CD4-positive, CD25-positive, alpha-beta regulatory T cell (primary cell): ENCODE measurements around the gene CNNM4. TPM values are rescaled to one million over a fixed set of nuclear protein-coding genes. Genes with fewer than 3 reads are reported as not detected.
A peak's percentile ranks its signal among the peaks of the same experiment; 100 is the strongest.

Source experiments
- ATAC-seq, 2 donors: fragments of 150-1000 bp; cut with Tn5 transposase; one replicate each; pipeline ENCODE4 v1.10.0; 2021; ENCODE audit warnings: low read depth in 2 of 2, moderate number of reproducible peaks in 2 of 2, moderate library complexity in 1 of 2
- DNase-seq, 3 donors: peaks; one replicate each; pipeline versions ENCODE4 v3.0.0 to v3.0.0-alpha.2; 2012 to 2022; ENCODE audit warnings: mixed read lengths in 1 of 3
- H3K27ac ChIP-seq: one replicate; pipeline ENCODE4 v1.7.0; 2013; ENCODE audit warnings: mild to moderate bottlenecking, low read length; ENCODE audit not compliant: insufficient read depth, poor library complexity, severe bottlenecking
- H3K27me3 ChIP-seq: one replicate; pipeline ENCODE4 v1.7.0; 2013; ENCODE audit warnings: low read length; ENCODE audit not compliant: control insufficient read depth, insufficient read depth
- H3K36me3 ChIP-seq: one replicate; pipeline ENCODE4 v1.7.0; 2013; ENCODE audit warnings: mild to moderate bottlenecking, low read length, moderate library complexity; ENCODE audit not compliant: control insufficient read depth, insufficient read depth
- H3K4me1 ChIP-seq: 2 replicates; pipeline ENCODE4 v1.7.0; 2013; ENCODE audit warnings: mild to moderate bottlenecking, low read length; ENCODE audit not compliant: insufficient read depth, control insufficient read depth, poor library complexity, severe bottlenecking
- H3K4me3 ChIP-seq: one replicate; pipeline ENCODE4 v1.7.0; 2013; ENCODE audit warnings: low read depth, mild to moderate bottlenecking, low read length, moderate library complexity
- H3K9me3 ChIP-seq, 2 experiments: 1 replicate in 1 of 2; 2 replicates in 1 of 2; pipeline ENCODE4 v1.7.0; 2013; ENCODE audit warnings: low read length in 2 of 2, mild to moderate bottlenecking in 1 of 2, moderate library complexity in 1 of 2; ENCODE audit not compliant: control insufficient read depth in 2 of 2
- H3K27ac Mint-ChIP-seq, 3 donors: one replicate each; pipeline ENCODE4 v1.8.0; 2020 to 2022; ENCODE audit warnings: mild to moderate bottlenecking in 3 of 3, mixed read lengths in 3 of 3, moderate library complexity in 2 of 3
- H3K27me3 Mint-ChIP-seq: one replicate; pipeline ENCODE4 v1.8.0; 2022; ENCODE audit warnings: mild to moderate bottlenecking, mixed read lengths
- H3K36me3 Mint-ChIP-seq: one replicate; pipeline ENCODE4 v1.8.0; 2020; ENCODE audit warnings: mixed read lengths
- H3K4me1 Mint-ChIP-seq, 4 donors: one replicate each; pipeline ENCODE4 v1.8.0; 2020 to 2022; ENCODE audit warnings: mixed read lengths in 4 of 4, mild to moderate bottlenecking in 1 of 4
- H3K4me3 Mint-ChIP-seq, 4 donors: one replicate each; pipeline ENCODE4 v1.8.0; 2020 to 2022; ENCODE audit warnings: mild to moderate bottlenecking in 4 of 4, mixed read lengths in 4 of 4, moderate library complexity in 3 of 4
- H3K9me3 Mint-ChIP-seq, 7 donors: one replicate each; pipeline ENCODE4 v1.8.0; 2020 to 2022; ENCODE audit warnings: mixed read lengths in 7 of 7, mild to moderate bottlenecking in 3 of 7, moderate library complexity in 2 of 7
- polyA plus RNA-seq, 4 donors: library from polyadenylated mRNA; unstranded; fragments of 300-500 nt; fragmentation: Illumina TruSeq; gene quantifications; one replicate each; pipeline ENCODE4 v1.2.3, GENCODE V29; 2021
- total RNA-seq: library from RNA; stranded (reverse); gene quantifications from one replicate; pipeline ENCODE4 v1.2.3, GENCODE V29; 2022

Gene CNNM4
- total and polyA plus RNA-seq, 5 donors from 2014 or later, result 0.98 to 11.2 (median 3.1) TPM

- Histone ChIP-seq H3K4me1 (peaks cover 44% of the 10 kb centered on the region), H3K36me3 (no peaks in the 10 kb centered on the region), H3K27me3 (no peaks in the 10 kb centered on the region), H3K9me3 (no peaks in the 10 kb centered on the region), H3K4me3 (no peak overlapping the region), H3K27ac (peak overlapping the region; percentile 75)
- ATAC-seq, result no peak
- H3K4me3 Mint-ChIP-seq, result peak overlapping the region; percentile 88 to 95 (median 90)
- H3K27me3 Mint-ChIP-seq, result peaks cover 4% of the 10 kb centered on the region
- DNase-seq, result no peak
- peaks cover 0 to 46% (median 36%) of the 10 kb centered on the region in 4 donors for H3K4me1 Mint-ChIP-seq
- H3K36me3 Mint-ChIP-seq, result peaks cover 3% of the 10 kb centered on the region
- H3K9me3 Mint-ChIP-seq, result no peaks in the 10 kb centered on the region
- peak overlapping the region; percentile 84 to 92 (median 91) for H3K27ac Mint-ChIP-seq
These were observed 1.2 kb upstream of the CNNM4 start for GRCh38 chr2:96759548-96759947.

DNA sequence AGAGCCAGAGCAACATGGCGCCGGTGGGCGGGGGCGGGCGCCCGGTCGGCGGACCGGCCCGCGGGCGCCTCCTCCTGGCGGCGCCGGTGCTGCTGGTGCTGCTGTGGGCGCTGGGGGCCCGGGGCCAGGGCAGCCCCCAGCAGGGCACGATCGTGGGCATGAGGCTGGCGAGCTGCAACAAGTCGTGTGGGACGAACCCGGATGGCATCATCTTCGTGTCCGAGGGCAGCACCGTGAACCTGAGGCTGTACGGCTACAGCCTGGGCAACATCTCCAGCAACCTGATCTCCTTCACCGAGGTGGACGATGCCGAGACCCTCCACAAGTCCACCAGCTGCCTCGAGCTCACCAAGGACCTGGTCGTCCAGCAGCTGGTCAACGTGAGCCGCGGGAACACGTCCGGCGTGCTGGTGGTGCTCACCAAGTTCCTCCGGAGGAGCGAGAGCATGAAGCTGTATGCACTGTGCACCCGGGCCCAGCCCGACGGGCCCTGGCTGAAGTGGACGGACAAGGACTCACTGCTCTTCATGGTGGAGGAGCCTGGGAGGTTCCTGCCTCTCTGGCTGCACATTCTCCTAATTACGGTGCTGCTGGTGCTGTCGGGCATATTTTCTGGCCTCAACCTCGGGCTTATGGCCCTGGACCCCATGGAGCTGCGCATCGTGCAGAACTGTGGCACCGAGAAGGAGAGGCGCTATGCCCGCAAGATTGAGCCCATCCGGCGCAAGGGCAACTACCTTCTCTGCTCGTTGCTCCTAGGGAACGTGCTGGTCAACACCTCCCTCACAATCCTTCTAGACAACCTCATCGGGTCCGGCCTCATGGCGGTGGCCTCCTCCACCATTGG lies 507 bp downstream of the CNNM4 start:
- H3K27ac ChIP-seq, result peak overlapping the region; percentile 9

GRCh38 chr2:96762529-96763311 lies 2.0 kb downstream of the CNNM4 start:
- H3K9me3 Mint-ChIP-seq, result peaks cover 0 to 1% (median 0%) of the 10 kb centered on the region in 7 donors
- H3K4me1 Mint-ChIP-seq, result peaks cover 6 to 74% (median 53%) of the 10 kb centered on the region in 4 donors
- peak overlapping the region; percentile 79 to 95 (median 90) for H3K4me3 Mint-ChIP-seq
- DNase-seq (peak in 1 of 3 donors; percentile 18), ATAC-seq (no peak)
- H3K27ac ChIP-seq, result no peak overlapping the region
- H3K4me3 ChIP-seq, result peak overlapping the region; percentile 87
- H3K9me3 ChIP-seq, result no peaks in the 10 kb centered on the region
- H3K36me3 Mint-ChIP-seq, result no peaks in the 10 kb centered on the region
- peak overlapping the region; percentile 23 to 89 (median 75) for H3K27ac Mint-ChIP-seq
- no peaks in the 10 kb centered on the region for H3K27me3 ChIP-seq
- H3K36me3 ChIP-seq, result no peaks in the 10 kb centered on the region
- peaks cover 47% of the 10 kb centered on the region for H3K4me1 ChIP-seq
- peaks cover 4% of the 10 kb centered on the region for H3K27me3 Mint-ChIP-seq

More for the DNA sequence above, 507 bp downstream of the CNNM4 start:
- Mint-ChIP-seq H3K27me3 (peaks cover 4% of the 10 kb centered on the region), H3K36me3 (peaks cover 3% of the 10 kb centered on the region), H3K4me1 (peaks cover under 1 to 60% (median 41%) of the 10 kb centered on the region in 4 donors), H3K9me3 (no peaks in the 10 kb centered on the region), H3K4me3 (peak overlapping the region; percentile 79 to 95 (median 90)), H3K27ac (peak overlapping the region; percentile 69 to 87 (median 78))
- Histone ChIP-seq H3K9me3 (no peaks in the 10 kb centered on the region), H3K4me1 (peaks cover 47% of the 10 kb centered on the region), H3K27me3 (no peaks in the 10 kb centered on the region), H3K4me3 (peak overlapping the region; percentile 87), H3K36me3 (no peaks in the 10 kb centered on the region)
- DNase-seq, result peak in 1 of 3 donors; percentile 81
- ATAC-seq, result peak; percentile 75 to 79

- H3K36me3 ChIP-seq, result no peaks in the 10 kb centered on the region
- Mint-ChIP-seq H3K27ac (peak overlapping the region; percentile 25 to 75 (median 43)), H3K9me3 (peaks cover 0 to 2% (median 0%) of the 10 kb centered on the region in 7 donors), H3K4me1 (peaks cover 6 to 82% (median 56%) of the 10 kb centered on the region in 4 donors), H3K36me3 (no peaks in the 10 kb centered on the region), H3K27me3 (peaks cover 4% of the 10 kb centered on the region), H3K4me3 (peak overlapping the region; percentile 79 to 95 (median 90))
- H3K27ac ChIP-seq, result no peak overlapping the region
- H3K4me3 ChIP-seq, result peak overlapping the region; percentile 87
- H3K4me1 ChIP-seq, result peaks cover 47% of the 10 kb centered on the region
- DNase-seq, result peak in 1 of 3 donors; percentile 21
- no peak for ATAC-seq
- H3K9me3 ChIP-seq, result no peaks in the 10 kb centered on the region
- H3K27me3 ChIP-seq, result no peaks in the 10 kb centered on the region
These were observed 3.0 kb downstream of the CNNM4 start for GRCh38 chr2:96763511-96764252.

GRCh38 chr2:96764253-96764637 lies 3.5 kb downstream of the CNNM4 start:
- Mint-ChIP-seq H3K4me3 (peak overlapping the region; percentile 49 to 95 (median 74)), H3K27ac (peak overlapping the region in 2 of 3 donors; percentile 25 to 43), H3K4me1 (peaks cover 6 to 83% (median 58%) of the 10 kb centered on the region in 4 donors), H3K9me3 (peaks cover 0 to 2% (median 0%) of the 10 kb centered on the region in 7 donors), H3K36me3 (no peaks in the 10 kb centered on the region), H3K27me3 (peaks cover 4% of the 10 kb centered on the region)
- ATAC-seq (no peak), DNase-seq (no peak)
- H3K27me3 ChIP-seq, result no peaks in the 10 kb centered on the region
- no peak overlapping the region for H3K27ac ChIP-seq
- H3K4me3 ChIP-seq, result peak overlapping the region; percentile 62
- peaks cover 47% of the 10 kb centered on the region for H3K4me1 ChIP-seq
- no peaks in the 10 kb centered on the region for H3K9me3 ChIP-seq
- no peaks in the 10 kb centered on the region for H3K36me3 ChIP-seq

DNA sequence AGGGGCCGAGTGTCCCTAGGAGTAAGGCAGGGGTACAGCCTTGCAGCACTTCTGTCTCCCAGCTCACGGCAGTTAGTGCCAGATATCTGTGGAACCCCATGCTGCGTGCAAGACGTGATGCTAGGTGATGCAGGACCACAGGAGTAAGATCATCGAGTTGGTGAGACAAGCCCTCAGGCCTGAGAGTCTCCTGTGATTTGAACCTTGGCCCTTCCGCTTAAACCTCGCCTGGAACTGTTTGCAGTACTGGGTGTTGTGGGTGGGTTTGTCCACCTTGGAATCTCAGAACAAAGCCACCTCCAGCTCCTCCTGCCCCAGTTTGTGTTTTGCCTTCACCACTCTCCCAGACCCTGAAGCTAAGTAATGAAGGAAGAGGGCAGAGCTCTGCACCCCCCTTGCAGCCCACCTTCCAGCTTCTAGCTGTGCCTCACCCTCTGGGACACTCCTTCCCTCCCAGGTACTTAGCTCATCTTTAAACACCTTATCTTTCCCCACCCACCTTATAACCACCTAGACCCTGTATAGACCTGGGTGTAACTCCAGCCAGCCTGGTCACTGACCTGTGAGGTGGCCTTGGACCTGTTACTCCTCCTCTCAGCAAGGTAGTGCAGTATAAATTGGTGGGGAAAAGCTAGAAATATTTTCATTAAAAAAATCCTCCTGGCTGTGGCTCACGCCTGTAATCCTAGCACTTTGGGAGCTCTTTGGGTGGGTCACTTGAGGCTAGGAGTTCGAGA lies 6.6 kb downstream of the CNNM4 start:
- Histone ChIP-seq H3K4me3 (no peak overlapping the region), H3K9me3 (no peaks in the 10 kb centered on the region), H3K27me3 (no peaks in the 10 kb centered on the region), H3K27ac (no peak overlapping the region), H3K36me3 (no peaks in the 10 kb centered on the region), H3K4me1 (peaks cover 25% of the 10 kb centered on the region)
- peaks cover 0 to 2% (median 0%) of the 10 kb centered on the region in 7 donors for H3K9me3 Mint-ChIP-seq
- H3K27me3 Mint-ChIP-seq, result no peaks in the 10 kb centered on the region
- DNase-seq, result no peak
- H3K4me1 Mint-ChIP-seq, result peaks cover 6 to 68% (median 46%) of the 10 kb centered on the region in 4 donors
- no peaks in the 10 kb centered on the region for H3K36me3 Mint-ChIP-seq
- no peak for ATAC-seq
- peak overlapping the region in 1 of 4 donors; percentile 31 for H3K4me3 Mint-ChIP-seq
- H3K27ac Mint-ChIP-seq, result peak overlapping the region in 1 of 3 donors; percentile 56
